Measurements from ENCODE around the gene HYOU1.
"Not testable (repeated sequence)": the region's sequence is repeated elsewhere in the genome, so short reads cannot be mapped to it uniquely, and the experiment has no call there.

The HYOU1 gene

DNA sequence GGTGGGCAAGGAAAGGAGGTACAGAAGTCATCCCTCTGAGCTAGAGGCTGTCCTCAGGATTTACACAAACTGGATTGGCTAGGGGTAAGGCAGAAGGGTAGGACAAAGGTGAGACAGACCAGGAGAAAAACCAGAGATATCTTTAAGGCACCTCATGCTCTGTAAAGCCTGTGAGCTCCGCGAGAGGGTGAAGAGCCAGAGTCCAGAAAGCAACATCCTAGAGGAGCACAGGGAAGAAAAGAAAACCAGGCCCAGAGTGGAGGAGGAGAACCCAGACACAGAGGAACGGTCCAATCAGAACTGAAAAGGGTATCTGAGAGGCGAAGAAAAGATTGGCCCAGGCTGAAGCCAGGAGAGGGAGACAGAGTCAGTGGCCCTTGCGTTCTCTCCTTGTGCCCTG lies 31.5 kb downstream of the HYOU1 start:
- no peak for DNase-seq (ENCODE audit: low spot score)
- TF ChIP-seq, protein P1, sequence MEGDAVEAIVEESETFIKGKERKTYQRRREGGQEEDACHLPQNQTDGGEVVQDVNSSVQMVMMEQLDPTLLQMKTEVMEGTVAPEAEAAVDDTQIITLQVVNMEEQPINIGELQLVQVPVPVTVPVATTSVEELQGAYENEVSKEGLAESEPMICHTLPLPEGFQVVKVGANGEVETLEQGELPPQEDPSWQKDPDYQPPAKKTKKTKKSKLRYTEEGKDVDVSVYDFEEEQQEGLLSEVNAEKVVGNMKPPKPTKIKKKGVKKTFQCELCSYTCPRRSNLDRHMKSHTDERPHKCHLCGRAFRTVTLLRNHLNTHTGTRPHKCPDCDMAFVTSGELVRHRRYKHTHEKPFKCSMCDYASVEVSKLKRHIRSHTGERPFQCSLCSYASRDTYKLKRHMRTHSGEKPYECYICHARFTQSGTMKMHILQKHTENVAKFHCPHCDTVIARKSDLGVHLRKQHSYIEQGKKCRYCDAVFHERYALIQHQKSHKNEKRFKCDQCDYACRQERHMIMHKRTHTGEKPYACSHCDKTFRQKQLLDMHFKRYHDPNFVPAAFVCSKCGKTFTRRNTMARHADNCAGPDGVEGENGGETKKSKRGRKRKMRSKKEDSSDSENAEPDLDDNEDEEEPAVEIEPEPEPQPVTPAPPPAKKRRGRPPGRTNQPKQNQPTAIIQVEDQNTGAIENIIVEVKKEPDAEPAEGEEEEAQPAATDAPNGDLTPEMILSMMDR (IDR thresholded peaks at IDR 0.05; ENCODE audit: extremely low read depth, missing control alignments) = no peak

DNA sequence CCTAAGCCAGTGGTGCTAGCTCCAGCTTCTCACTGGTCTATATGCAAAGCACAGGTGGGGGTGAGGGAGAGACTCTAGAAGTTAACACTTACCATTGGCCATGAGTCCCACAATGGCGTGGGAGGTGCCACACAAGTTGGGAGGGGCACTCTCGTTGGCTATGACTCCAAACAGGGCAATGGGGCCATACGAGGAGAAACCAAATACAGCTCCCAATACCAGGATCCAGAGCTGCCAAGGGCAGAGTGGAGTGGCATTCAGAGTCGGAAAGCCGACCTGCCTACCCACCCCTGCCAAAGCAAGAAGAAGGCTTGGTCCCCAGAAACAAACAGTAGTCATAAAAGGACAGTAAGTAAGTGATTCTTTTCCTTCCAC lies 31.9 kb downstream of the HYOU1 start:
- TF ChIP-seq, protein P1 (IDR thresholded peaks at IDR 0.05; ENCODE audit: extremely low read depth, missing control alignments) = no peak
- no peak for DNase-seq (ENCODE audit: low spot score)

DNA sequence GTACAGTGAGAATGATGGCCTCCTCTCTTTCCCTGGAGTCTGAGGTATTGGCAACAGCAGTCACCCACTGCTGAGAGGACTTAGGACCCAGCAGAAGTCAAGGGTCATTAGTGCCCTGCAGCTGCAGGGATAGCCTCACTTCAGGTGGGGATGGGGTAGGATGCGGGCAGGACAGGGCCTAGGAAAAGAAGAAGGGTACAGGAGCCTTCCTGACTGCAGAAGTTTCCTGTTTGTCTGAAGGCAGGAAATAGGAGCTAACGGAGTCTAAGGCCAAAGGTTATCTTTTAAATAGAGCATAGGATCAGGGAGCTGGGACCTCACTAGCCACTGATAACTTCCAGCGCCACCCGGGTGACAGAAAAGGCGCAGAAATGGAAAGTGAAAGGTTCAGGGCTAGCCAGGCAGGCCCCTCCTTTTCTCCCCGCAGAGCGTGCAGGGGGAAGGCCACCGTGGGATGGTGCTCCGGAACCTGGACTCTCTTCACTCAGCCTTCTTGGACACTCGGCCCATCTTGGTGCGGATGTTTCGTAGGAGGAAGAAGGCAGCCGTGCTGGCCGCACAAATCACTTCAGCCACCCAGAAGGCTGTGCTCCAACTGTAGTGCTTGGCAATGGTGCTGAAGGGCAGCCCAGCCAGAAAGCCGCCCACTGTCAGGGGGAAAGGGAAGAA lies 32.4 kb downstream of the HYOU1 start:
- no peak for DNase-seq (ENCODE audit: low spot score)
- TF ChIP-seq, protein P1 (IDR thresholded peaks at IDR 0.05; ENCODE audit: extremely low read depth, missing control alignments) = no peak

DNA sequence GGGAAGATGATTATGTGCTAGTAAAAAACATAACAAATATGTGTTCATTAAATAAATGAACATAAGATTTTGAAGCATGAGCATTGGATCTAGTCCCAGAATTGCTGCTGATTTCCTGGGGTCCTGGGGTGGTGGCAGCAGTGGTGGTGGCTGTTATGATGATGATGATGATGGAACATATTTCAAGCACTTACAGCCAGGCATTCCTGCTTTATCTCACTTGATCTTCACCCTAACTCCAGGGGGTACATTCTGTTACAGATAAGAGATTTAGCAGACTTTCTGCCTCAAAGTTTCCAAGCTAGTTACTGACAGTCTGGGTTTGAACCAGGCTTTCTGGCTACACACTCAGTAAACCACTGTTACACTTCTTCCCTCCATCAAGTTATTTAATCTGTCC lies 33.3 kb downstream of the HYOU1 start:
- TF ChIP-seq, protein P1 (IDR thresholded peaks at IDR 0.05; ENCODE audit: extremely low read depth, missing control alignments) = no peak
- DNase-seq (ENCODE audit: low spot score) = no peak

DNA sequence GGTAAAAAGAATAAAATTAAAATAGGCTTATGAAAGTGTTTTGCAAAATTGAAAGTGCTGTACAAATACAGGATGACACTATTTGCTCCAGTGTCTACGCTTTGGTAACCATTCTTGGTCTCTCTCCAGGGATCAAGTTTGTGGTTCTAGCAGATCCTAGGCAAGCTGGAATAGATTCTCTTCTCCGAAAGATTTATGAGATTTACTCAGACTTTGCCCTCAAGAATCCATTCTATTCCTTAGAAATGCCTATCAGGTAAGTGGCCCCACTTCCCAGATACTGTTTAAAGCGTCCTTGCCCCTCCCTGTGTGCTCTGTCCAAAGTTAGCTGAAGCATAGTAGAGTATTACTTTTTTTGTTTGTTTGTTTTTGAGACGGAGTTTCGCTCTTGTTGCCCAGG lies 35.4 kb downstream of the HYOU1 start:
- DNase-seq (ENCODE audit: low spot score) = no peak
- TF ChIP-seq, protein P1 (IDR thresholded peaks at IDR 0.05; ENCODE audit: extremely low read depth, missing control alignments) = no peak

DNA sequence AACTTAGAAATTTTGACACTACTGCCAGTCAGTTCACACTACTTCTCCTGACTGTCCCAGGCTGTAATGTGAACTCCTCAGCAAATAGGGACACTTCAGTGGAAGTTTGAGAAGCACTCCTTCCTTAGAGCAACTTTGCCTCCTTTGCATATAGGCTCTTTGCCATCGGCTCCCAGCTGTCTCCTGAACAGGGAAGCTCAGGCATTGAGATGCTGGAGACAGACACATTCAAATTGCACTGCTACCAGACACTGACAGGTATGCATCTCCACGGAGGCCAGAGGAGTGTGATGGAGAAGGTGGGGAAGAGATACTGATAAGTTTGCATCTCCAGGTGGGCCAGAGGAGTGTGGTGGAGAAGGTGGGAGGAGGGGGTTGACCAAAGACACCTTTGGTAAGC lies 37.0 kb downstream of the HYOU1 start:
- no peak for DNase-seq (ENCODE audit: low spot score)
- TF ChIP-seq, protein P1 (IDR thresholded peaks at IDR 0.05; ENCODE audit: extremely low read depth, missing control alignments) = no peak

DNA sequence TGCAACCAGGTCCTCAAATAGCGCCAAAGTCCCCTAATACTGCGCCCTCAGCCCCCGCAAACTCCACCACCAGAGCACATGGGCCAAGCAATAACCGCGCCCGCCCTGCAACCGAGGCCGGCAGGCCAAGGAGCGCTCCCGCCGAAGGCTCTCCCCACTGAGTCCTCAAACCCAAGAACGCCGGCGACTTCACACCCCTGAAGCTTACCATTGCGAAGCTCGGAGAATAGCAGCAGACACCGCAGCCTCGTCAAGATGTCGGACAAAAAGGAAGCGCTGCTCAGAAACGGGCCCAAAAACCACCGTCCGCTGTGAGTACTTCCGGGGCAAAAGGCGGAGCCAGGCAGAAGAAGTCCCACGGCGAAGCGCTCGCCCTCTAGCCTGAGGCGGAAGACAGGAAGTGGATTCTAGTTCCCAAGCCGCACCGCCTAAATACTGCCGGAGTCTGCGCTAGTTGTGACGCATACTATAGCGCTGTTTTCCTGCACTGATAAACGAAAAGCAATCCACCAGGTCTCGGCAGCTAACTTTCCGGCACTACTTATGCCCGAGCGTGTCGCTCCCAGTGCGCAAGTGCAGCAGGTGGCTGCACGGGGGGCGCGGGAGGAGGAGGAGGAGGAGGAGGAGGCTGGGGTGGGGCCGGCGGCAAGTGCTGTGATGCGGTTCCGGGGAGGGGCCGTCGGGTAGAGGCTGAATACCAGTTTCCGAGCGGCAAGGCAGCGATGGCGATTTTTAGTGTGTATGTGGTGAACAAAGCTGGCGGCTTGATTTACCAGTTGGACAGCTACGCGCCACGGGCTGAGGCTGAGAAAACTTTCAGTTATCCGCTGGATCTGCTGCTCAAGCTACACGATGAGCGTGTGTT lies 38.7 kb downstream of the HYOU1 start, which contains the start of the genes RPS25 and TRAPPC4:
TSS of gene RPS25 (minus strand) at position 270 of the 865 bp plus-strand sequence. CDS start at position 211, 59 bp downstream.
TSS of gene TRAPPC4 (plus strand) at position 693 of the 865 bp plus-strand sequence. CDS start at position 723, 30 bp downstream.
- TF ChIP-seq, protein P1 (IDR thresholded peaks at IDR 0.05; ENCODE audit: extremely low read depth, missing control alignments) = no peak

DNA sequence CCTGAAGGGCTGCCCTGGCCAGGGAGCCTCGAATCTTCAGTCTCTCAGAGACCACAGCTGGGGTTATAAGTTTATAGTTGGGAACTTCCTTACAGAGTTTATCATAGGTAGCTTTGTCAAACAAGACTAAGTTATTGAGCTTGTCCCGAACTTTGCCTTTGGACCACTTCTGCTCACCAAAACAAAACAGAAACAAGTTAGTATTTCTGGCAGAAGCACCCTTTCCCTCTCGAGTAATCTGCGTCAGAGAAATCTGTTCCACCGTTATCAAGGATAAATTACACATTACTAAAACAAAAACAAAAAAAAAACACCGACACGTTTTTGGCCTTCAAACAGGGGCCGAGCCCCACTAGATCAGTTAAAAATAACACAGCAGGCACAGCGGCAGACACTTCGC lies 39.6 kb downstream of the HYOU1 start:
- not testable (repeated sequence) for DNase-seq (ENCODE audit: low spot score)

More for the DNA sequence above, 38.7 kb downstream of the HYOU1 start, which contains the start of the genes RPS25 and TRAPPC4:
- peak; percentile 91 for DNase-seq (ENCODE audit: low spot score)

Data from GM20000 (cell line).